SK-N-SH treated with all-trans-retinoic acid at 6 μM for 48 hours (cell line): ENCODE data around the gene TRIM7.

ENCODE experiments used
- BACH2 ChIP-seq: fragments of 250-450 bp; sonication (Bioruptor Pico); IDR thresholded peaks from 2 replicates; pipeline ENCODE4 v1.9.0; 2021; ENCODE audit warnings: mild to moderate bottlenecking, borderline replicate concordance
- ISL1 ChIP-seq: fragments of 250-450 bp; sonication (Bioruptor Pico); IDR thresholded peaks from 2 replicates; pipeline ENCODE4 v2.1.2; 2022; ENCODE audit warnings: mild to moderate bottlenecking, moderate library complexity
- OSR1 ChIP-seq: fragments of 250-450 bp; sonication (Bioruptor Pico); IDR thresholded peaks from 2 replicates; pipeline ENCODE4 v1.8.0; 2022; ENCODE audit warnings: moderate library complexity, mild to moderate bottlenecking, inconsistent platforms
- RARB ChIP-seq: fragments of 250-450 bp; sonication (Bioruptor Pico); IDR thresholded peaks from 2 replicates; pipeline ENCODE4 v1.8.0; 2021; ENCODE audit warnings: mild to moderate bottlenecking, moderate library complexity
- ZNF8 ChIP-seq: fragments of 450-650 bp; formaldehyde crosslinking; IDR thresholded peaks from 2 replicates; pipeline ENCODE4 v1.5.0; 2020; ENCODE audit warnings: mild to moderate bottlenecking, moderate library complexity
- TF ChIP-seq, protein P1 (sequence below): fragments of 250-450 bp; sonication (Bioruptor Pico); IDR thresholded peaks from 2 replicates; pipeline ENCODE4 v1.8.0; 2020; ENCODE audit warnings: mild to moderate bottlenecking, moderate library complexity, borderline replicate concordance
- TF ChIP-seq, protein P2 (sequence below): fragments of 250-450 bp; sonication (Bioruptor Pico); IDR thresholded peaks from 2 replicates; pipeline ENCODE4 v1.5.1; 2020; ENCODE audit warnings: low read depth, mild to moderate bottlenecking, moderate library complexity
- TF ChIP-seq, protein P3 (sequence below): fragments of 250-450 bp; sonication (Bioruptor Pico); IDR thresholded peaks from 2 replicates; pipeline ENCODE4 v1.8.0; 2021; ENCODE audit warnings: low read depth, mild to moderate bottlenecking, moderate library complexity, borderline replicate concordance

DNA sequence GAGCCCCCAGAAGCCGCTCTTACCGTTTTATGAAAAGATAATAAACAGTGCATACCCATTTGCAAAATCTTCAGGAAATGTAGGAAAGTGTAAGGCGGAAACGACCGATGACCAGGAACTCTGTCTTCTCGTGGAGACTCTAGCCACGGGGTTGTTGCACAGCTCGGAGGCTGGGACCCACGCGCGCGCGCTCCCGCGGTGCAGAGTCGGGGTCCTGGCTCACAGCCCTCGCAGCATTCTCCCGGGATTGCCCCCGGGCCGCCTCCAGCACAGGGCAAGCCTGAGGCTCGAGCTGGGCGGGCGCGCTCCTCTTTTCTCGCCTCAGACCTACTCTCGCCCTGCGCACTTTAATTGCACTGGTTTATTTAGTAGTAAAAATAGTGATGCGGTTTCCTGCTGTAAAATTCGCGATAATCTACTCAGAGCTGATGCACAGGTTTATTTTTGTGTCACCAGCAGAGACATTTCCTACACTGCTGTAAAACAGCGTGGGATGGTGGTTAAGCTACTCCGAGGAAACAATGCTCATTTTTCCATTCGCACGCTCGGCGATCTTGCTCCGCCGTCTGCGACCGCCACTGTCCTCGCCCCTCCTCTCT, 15.5 kb downstream of the TRIM7 start:
- TF ChIP-seq BACH2 (CRISPR knock-in tag) (no peak), OSR1 (CRISPR knock-in tag) (no peak), ZNF8 (CRISPR knock-in tag) (no peak), RARB (CRISPR knock-in tag) (no peak), ISL1 (CRISPR knock-in tag) (no peak)
- TF ChIP-seq, protein P1, sequence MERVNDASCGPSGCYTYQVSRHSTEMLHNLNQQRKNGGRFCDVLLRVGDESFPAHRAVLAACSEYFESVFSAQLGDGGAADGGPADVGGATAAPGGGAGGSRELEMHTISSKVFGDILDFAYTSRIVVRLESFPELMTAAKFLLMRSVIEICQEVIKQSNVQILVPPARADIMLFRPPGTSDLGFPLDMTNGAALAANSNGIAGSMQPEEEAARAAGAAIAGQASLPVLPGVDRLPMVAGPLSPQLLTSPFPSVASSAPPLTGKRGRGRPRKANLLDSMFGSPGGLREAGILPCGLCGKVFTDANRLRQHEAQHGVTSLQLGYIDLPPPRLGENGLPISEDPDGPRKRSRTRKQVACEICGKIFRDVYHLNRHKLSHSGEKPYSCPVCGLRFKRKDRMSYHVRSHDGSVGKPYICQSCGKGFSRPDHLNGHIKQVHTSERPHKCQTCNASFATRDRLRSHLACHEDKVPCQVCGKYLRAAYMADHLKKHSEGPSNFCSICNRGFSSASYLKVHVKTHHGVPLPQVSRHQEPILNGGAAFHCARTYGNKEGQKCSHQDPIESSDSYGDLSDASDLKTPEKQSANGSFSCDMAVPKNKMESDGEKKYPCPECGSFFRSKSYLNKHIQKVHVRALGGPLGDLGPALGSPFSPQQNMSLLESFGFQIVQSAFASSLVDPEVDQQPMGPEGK (CRISPR knock-in tag), result no peak
- TF ChIP-seq, protein P2, sequence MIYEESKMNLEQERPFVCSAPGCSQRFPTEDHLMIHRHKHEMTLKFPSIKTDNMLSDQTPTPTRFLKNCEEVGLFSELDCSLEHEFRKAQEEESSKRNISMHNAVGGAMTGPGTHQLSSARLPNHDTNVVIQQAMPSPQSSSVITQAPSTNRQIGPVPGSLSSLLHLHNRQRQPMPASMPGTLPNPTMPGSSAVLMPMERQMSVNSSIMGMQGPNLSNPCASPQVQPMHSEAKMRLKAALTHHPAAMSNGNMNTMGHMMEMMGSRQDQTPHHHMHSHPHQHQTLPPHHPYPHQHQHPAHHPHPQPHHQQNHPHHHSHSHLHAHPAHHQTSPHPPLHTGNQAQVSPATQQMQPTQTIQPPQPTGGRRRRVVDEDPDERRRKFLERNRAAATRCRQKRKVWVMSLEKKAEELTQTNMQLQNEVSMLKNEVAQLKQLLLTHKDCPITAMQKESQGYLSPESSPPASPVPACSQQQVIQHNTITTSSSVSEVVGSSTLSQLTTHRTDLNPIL (CRISPR knock-in tag), result no peak
- TF ChIP-seq, protein P3, sequence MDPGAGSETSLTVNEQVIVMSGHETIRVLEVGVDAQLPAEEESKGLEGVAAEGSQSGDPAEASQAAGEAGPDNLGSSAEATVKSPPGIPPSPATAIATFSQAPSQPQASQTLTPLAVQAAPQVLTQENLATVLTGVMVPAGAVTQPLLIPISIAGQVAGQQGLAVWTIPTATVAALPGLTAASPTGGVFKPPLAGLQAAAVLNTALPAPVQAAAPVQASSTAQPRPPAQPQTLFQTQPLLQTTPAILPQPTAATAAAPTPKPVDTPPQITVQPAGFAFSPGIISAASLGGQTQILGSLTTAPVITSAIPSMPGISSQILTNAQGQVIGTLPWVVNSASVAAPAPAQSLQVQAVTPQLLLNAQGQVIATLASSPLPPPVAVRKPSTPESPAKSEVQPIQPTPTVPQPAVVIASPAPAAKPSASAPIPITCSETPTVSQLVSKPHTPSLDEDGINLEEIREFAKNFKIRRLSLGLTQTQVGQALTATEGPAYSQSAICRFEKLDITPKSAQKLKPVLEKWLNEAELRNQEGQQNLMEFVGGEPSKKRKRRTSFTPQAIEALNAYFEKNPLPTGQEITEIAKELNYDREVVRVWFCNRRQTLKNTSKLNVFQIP, result no peak
